Activated naive CD8-positive, alpha-beta T cell treated with anti-CD3 and anti-CD28 coated beads, Interleukin-2, amount 10 ng/mL, durations not matched to agents 7 days and 5 days (primary cell): ENCODE measurements around the gene NKX2-2. TPM values are rescaled to one million over a fixed set of nuclear protein-coding genes. Genes with fewer than 3 reads are reported as not detected.
"Not testable (repeated sequence)": the region's sequence is repeated elsewhere in the genome, so short reads cannot be mapped to it uniquely, and the experiment has no call there.

Experiments used
- ATAC-seq: fragments of 150-1000 bp; cut with Tn5 transposase; one replicate; pipeline ENCODE4 v1.10.0; 2021; ENCODE audit warnings: low read depth, moderate library complexity
- POLR2A ChIA-PET: fragments of 350-600 bp; sonication (Branson Sonifier 250); formaldehyde crosslinking; loops from one replicate; lab custom pipeline; 2021; ENCODE audit warnings: antibody characterized with exemption; lab: Charles Lee
- DNase-seq: peaks from one replicate; pipeline ENCODE4 v3.0.0; 2021
- H3K27ac Mint-ChIP-seq: one replicate; pipeline ENCODE4 v1.8.0; 2022; ENCODE audit warnings: mild to moderate bottlenecking, mixed read lengths
- H3K27me3 Mint-ChIP-seq: one replicate; pipeline ENCODE4 v1.8.0; 2022; ENCODE audit warnings: mild to moderate bottlenecking, moderate library complexity, mixed read lengths
- H3K36me3 Mint-ChIP-seq: one replicate; pipeline ENCODE4 v1.8.0; 2021; ENCODE audit warnings: mild to moderate bottlenecking, mixed read lengths
- H3K4me1 Mint-ChIP-seq: one replicate; pipeline ENCODE4 v1.8.0; 2021; ENCODE audit warnings: mixed read lengths
- H3K4me3 Mint-ChIP-seq: one replicate; pipeline ENCODE4 v1.8.0; 2022; ENCODE audit warnings: mild to moderate bottlenecking, moderate library complexity, mixed read lengths
- H3K9me3 Mint-ChIP-seq: one replicate; pipeline ENCODE4 v1.8.0; 2021; ENCODE audit warnings: mixed read lengths
- total RNA-seq, 2 experiments: library from RNA; stranded (reverse); gene quantifications; one replicate each; pipeline ENCODE4 v1.2.3, GENCODE V29; 2021

The NKX2-2 gene
- total RNA-seq, 2 experiments from 2014 or later, result not detected

DNA sequence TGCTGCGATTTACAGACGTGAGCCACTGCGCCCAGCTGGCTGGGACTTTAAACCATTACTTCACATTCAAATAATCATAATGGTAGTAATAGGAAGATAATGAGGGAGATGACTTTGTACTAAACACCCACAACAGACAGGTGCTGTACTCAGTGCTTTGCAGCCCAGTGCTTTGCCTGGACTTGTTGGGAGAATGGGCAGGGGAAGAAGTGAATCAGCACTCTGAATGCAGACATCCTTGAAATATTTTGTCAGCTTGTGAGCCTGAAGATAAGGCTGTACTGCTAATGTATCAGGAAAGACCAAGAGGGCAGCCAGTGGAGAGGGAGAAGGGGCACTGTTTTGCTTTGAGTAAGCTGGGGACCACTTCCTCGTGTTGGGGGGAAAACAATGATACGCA is 17.4 kb downstream of the NKX2-2 start:
- H3K27me3 Mint-ChIP-seq, result peaks cover 40% of the 10 kb centered on the region
- H3K27ac Mint-ChIP-seq, result no peak overlapping the region
- H3K4me1 Mint-ChIP-seq, result no peaks in the 10 kb centered on the region
- DNase-seq (no peak), ATAC-seq (no peak)
- no peak overlapping the region for H3K4me3 Mint-ChIP-seq
- no peaks in the 10 kb centered on the region for H3K9me3 Mint-ChIP-seq
- POLR2A ChIA-PET, result no interaction called here
- no peaks in the 10 kb centered on the region for H3K36me3 Mint-ChIP-seq

GRCh38 chr20:21493049-21493448 is 20.8 kb downstream of the NKX2-2 start:
- POLR2A ChIA-PET, result no interaction called here
- Mint-ChIP-seq H3K4me1 (no peaks in the 10 kb centered on the region), H3K36me3 (no peaks in the 10 kb centered on the region), H3K27ac (no peak overlapping the region), H3K9me3 (no peaks in the 10 kb centered on the region), H3K4me3 (no peak overlapping the region), H3K27me3 (peaks cover 47% of the 10 kb centered on the region)
- DNase-seq, result no peak
- no peak for ATAC-seq

DNA sequence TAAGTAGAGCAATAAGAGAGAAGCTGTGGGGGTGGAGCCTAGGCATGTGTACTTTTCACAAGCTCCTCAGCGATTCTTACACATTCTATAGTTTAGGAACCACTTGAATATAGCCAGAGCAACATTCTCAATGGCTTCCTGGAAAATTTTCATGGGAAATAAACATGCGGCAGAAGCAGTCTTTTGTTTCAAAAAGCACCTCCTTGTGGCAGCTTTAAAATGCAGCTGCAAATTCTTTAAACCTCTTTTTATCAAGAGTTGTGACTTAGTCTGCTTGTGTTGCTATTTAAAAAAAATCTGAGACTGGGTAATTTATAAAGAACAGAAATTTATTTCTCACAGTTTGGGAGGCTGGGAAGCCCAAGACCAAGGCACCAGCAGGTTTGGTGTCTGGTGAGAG is 23.8 kb downstream of the NKX2-2 start:
- peaks cover 45% of the 10 kb centered on the region for H3K27me3 Mint-ChIP-seq
- H3K36me3 Mint-ChIP-seq, result no peaks in the 10 kb centered on the region
- no peaks in the 10 kb centered on the region for H3K4me1 Mint-ChIP-seq
- POLR2A ChIA-PET, result no interaction called here
- no peak for ATAC-seq
- H3K4me3 Mint-ChIP-seq, result no peak overlapping the region
- no peaks in the 10 kb centered on the region for H3K9me3 Mint-ChIP-seq
- DNase-seq, result no peak
- H3K27ac Mint-ChIP-seq, result no peak overlapping the region

DNA sequence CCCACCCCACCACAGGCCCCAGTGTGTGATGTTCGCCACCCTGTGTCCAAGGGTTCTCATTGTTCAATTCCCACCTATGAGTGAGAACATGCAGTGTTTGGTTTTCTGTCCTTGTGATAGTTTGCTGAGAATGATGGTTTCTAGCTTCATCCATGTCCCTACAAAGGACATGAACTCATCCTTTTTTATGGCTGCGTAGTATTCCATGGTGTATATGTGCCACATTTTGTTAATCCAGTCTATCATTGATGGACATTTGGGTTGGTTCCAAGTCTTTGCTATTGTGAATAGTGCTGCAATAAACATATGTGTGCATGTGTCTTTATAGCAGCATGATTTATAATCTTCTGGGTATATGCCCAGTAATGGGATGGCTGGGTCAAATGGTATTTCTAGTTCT is 33.7 kb downstream of the NKX2-2 start:
- H3K36me3 Mint-ChIP-seq, H3K27ac Mint-ChIP-seq, H3K4me3 Mint-ChIP-seq, H3K9me3 Mint-ChIP-seq, DNase-seq, H3K4me1 Mint-ChIP-seq, POLR2A ChIA-PET, ATAC-seq: not testable (repeated sequence)
- H3K27me3 Mint-ChIP-seq, result peaks cover 20% of the 10 kb centered on the region

DNA sequence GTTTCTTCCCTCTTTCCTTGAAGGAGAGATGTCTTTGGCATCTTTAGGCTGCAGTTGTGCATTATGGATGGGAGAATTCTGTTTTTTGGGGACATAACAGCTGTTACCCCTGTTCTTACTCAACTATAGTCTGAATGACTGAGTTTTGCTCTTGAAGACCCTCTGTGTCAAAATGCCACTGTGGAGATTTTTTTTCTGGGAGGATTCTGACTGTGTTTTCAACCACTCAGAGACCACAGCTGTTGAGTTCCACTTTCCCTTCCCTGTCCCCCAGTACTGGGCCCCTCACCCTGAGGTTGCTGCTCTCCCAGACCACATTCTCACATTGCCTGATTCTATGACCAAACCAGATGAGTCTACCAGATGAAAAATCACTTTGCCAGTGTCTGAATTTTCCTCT is 48.1 kb downstream of the NKX2-2 start:
- peaks cover 5% of the 10 kb centered on the region for H3K27me3 Mint-ChIP-seq
- no peaks in the 10 kb centered on the region for H3K9me3 Mint-ChIP-seq
- no peak for ATAC-seq
- no peak overlapping the region for H3K27ac Mint-ChIP-seq
- H3K4me3 Mint-ChIP-seq, result no peak overlapping the region
- no peak for DNase-seq
- POLR2A ChIA-PET, result no interaction called here
- no peaks in the 10 kb centered on the region for H3K4me1 Mint-ChIP-seq
- no peaks in the 10 kb centered on the region for H3K36me3 Mint-ChIP-seq

DNA sequence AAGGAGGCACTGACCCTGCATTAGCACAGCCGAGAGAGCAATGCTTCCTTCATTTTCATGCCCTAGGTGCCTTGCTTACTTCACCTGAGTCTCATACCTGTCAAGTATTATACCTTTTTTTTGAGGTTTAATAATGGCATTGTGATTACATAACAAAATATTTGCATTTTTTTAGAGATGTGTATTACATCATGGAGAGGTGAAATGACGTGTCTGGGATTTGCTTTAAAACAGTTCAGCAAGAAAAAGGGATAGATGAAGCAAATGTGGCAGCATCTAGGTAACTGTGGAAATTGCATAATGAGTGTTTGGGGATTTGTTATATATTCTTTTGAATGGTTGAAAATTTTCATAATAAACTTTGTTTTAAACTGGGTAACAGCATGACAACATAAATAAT is 48.9 kb downstream of the NKX2-2 start:
- no peak overlapping the region for H3K27ac Mint-ChIP-seq
- ATAC-seq, result no peak
- H3K27me3 Mint-ChIP-seq, result peaks cover 8% of the 10 kb centered on the region
- no peaks in the 10 kb centered on the region for H3K9me3 Mint-ChIP-seq
- POLR2A ChIA-PET, result no interaction called here
- H3K36me3 Mint-ChIP-seq, result no peaks in the 10 kb centered on the region
- H3K4me3 Mint-ChIP-seq, result no peak overlapping the region
- H3K4me1 Mint-ChIP-seq, result no peaks in the 10 kb centered on the region
- no peak for DNase-seq

Other genes with a start within 250 kb of the NKX2-2 start
- 10 to 100 TPM; 51.5 to 53.7 TPM for gene XRN2, start 210.7 kb downstream of the NKX2-2 start, total RNA-seq
- gene NKX2-4, start 116.5 kb downstream of the NKX2-2 start, total RNA-seq, result not detected
- not detected for gene PAX1, start 191.6 kb upstream of the NKX2-2 start, total RNA-seq